Measurements from ENCODE around the gene ITSN1. TPM values are rescaled to one million over a fixed set of nuclear protein-coding genes. Genes with fewer than 3 reads are reported as not detected.

ITSN1 gene
- total and polyA plus RNA-seq, 2 of the 13 experiments (the other 11 are each of a cell fraction or from before 2014, with no cell fraction given), result 26.1 to 33.8 TPM

- Histone ChIP-seq H3K4me2 (ENCODE audit: low read depth, low read length) (no peak overlapping the region), H3K4me1 (ENCODE audit: insufficient read depth, low read length) (peaks cover 26% of the 10 kb centered on the region), H3K9me3 (ENCODE audit: low read length) (no peaks in the 10 kb centered on the region), H3K36me3 (replicated peaks in 1 of 2; ENCODE audit: control insufficient read depth in 1 of 2, insufficient read depth in 2 of 2, low read length in 2 of 2) (no peaks in the 10 kb centered on the region), H3K27ac (ENCODE audit: extremely low read length, insufficient read depth, low read length) (no peak overlapping the region), H3K9ac (ENCODE audit: insufficient read depth, low read depth, low read length) (no peak overlapping the region), H3K4me3 (replicated peaks in 1 of 3; ENCODE audit: insufficient read depth in 1 of 3, low read depth in 2 of 3, low read length in 3 of 3) (no peak overlapping the region), H3K79me2 (ENCODE audit: insufficient read depth, low read length) (no peaks in the 10 kb centered on the region), H4K20me1 (ENCODE audit: insufficient read depth, low read length) (no peaks in the 10 kb centered on the region), H3K27me3 (ENCODE audit: control insufficient read depth in 1 of 2, insufficient read depth in 2 of 2, low read length in 2 of 2) (no peaks in the 10 kb centered on the region), H2AFZ (ENCODE audit: low read length) (no peak overlapping the region)
- 83% methylated on average over 2 of the region's 7 CpGs for WGBS (ENCODE audit: low lambda C conversion rate)
- in situ Hi-C loops (cut with HindIII; ENCODE audit: extremely low pct_ligation_motif_present, low pct_unique_long_range_greater_than_20kb), result no loop called here
- POLR2A ChIA-PET, result interaction anchor here (0.7 kb wide), 1 partner anchor 328 kb away, joined by 3 read pairs; no protein-coding TSS in a partner anchor
- intact Hi-C loops (cut with micrococcal nuclease; ENCODE audit: unreplicated experiment), result no loop called here
- CTCF ChIA-PET (ENCODE audit: low intra/inter-chr PET ratio, low total read pairs), result no interaction called here
- ATAC-seq (peak; percentile 35; the same call in 1 of the 3 replicates), FAIRE-seq (no peak), DNase-seq (ENCODE audit: low spot score) (no peak)
- BruUV-seq (replicated peaks), result no TSS peak
- no peak for TF ChIP-seq TP53 (CRISPR knock-in tag; conservative IDR thresholded peaks at IDR 0.05)
- TF ChIP-seq ZNF775 (CRISPR knock-in tag; IDR thresholded peaks at IDR 0.05; ENCODE audit: borderline replicate concordance), result no peak
- no peak for TF ChIP-seq ZNF766 (CRISPR knock-in tag; IDR thresholded peaks at IDR 0.05; ENCODE audit: borderline replicate concordance)
- no peak for TF ChIP-seq ZNF256 (CRISPR knock-in tag; conservative IDR thresholded peaks at IDR 0.05)
- no peak for TF ChIP-seq KLF12 (CRISPR knock-in tag; IDR thresholded peaks at IDR 0.05; ENCODE audit: borderline replicate concordance)
- no peak for TF ChIP-seq ZFAT (CRISPR knock-in tag; conservative IDR thresholded peaks at IDR 0.05)
- no peak for TF ChIP-seq HIVEP1 (CRISPR knock-in tag; IDR thresholded peaks at IDR 0.05)
- TF ChIP-seq ZSCAN20 (CRISPR knock-in tag; IDR thresholded peaks at IDR 0.05; ENCODE audit: borderline replicate concordance), result no peak
- TF ChIP-seq ZNF253 (CRISPR knock-in tag; IDR thresholded peaks at IDR 0.05; ENCODE audit: borderline replicate concordance), result no peak
- no peak for TF ChIP-seq ZFP41 (CRISPR knock-in tag; IDR thresholded peaks at IDR 0.05; ENCODE audit: borderline replicate concordance)
- TF ChIP-seq HNRNPUL1 (IDR thresholded peaks at IDR 0.05; ENCODE audit: low read depth, low read length), result no peak
- TF ChIP-seq ARNT (IDR thresholded peaks at IDR 0.05), result no peak
- no peak for TF ChIP-seq RBM22 (optimal IDR thresholded peaks at IDR 0.05; ENCODE audit: low read length)
- no peak for TF ChIP-seq ZNF770 (CRISPR knock-in tag; IDR thresholded peaks at IDR 0.05)
- TF ChIP-seq HNF1B (CRISPR knock-in tag; IDR thresholded peaks at IDR 0.05), result no peak
- no peak for TF ChIP-seq MIXL1 (CRISPR knock-in tag; IDR thresholded peaks at IDR 0.05)
- TF ChIP-seq REST (IDR thresholded peaks at IDR 0.05; ENCODE audit: borderline replicate concordance in 1 of 2, low read depth in 1 of 2, low read length in 2 of 2), result no peak
Observed at GRCh38 chr21:33874161-33874560, 231.9 kb downstream of the ITSN1 start.
